HG02763 (cell line): ENCODE measurements around the gene GLP1R.
"Not testable (repeated sequence)": the region's sequence is repeated elsewhere in the genome, so short reads cannot be mapped to it uniquely, and the experiment has no call there.

Source experiments
- ATAC-seq: cut with Tn5 transposase; IDR thresholded peaks from one replicate; pipeline ENCODE4 v1.9.1; 2021; ENCODE audit warnings: mild to moderate bottlenecking, moderate library complexity; ENCODE audit not compliant: unreplicated experiment

GLP1R gene

GRCh38 chr6:39118921-39119320 is 70.3 kb downstream of the GLP1R start:
- ATAC-seq = no peak

- ATAC-seq = no peak
Measured at GRCh38 chr6:39124114-39124513, 75.5 kb downstream of the GLP1R start.

GRCh38 chr6:39128106-39128505 is 79.5 kb downstream of the GLP1R start:
- no peak for ATAC-seq

- ATAC-seq = no peak
Measured at GRCh38 chr6:39128832-39129231, 80.3 kb downstream of the GLP1R start.

- ATAC-seq = no peak
Measured at GRCh38 chr6:39130691-39131090, 82.1 kb downstream of the GLP1R start.

- not testable (repeated sequence) for ATAC-seq
Measured at GRCh38 chr6:39134761-39135160, 86.2 kb downstream of the GLP1R start.

- not testable (repeated sequence) for ATAC-seq
Measured at GRCh38 chr6:39136207-39136606, 87.6 kb downstream of the GLP1R start.

- ATAC-seq = no peak
Measured at GRCh38 chr6:39137245-39137644, 88.7 kb downstream of the GLP1R start.
